WTC11 (cell line): ENCODE results near the gene ATP8B4.

Source experiments
- AR ChIP-seq: fragments of 250-450 bp; sonication (Bioruptor Pico); IDR thresholded peaks from 2 replicates; pipeline ENCODE4 v1.9.0; 2021; ENCODE audit warnings: mild to moderate bottlenecking
- E2F4 ChIP-seq: sonication (generic); formaldehyde crosslinking; IDR thresholded peaks from 2 replicates; pipeline ENCODE4 v1.8.1; 2022; ENCODE audit warnings: low read depth, mild to moderate bottlenecking, moderate library complexity, missing genetic modification reagents, borderline replicate concordance
- JUN ChIP-seq: sonication (generic); formaldehyde crosslinking; IDR thresholded peaks from 2 replicates; pipeline ENCODE4 v1.8.0; 2023; ENCODE audit warnings: mild to moderate bottlenecking, missing genetic modification reagents
- MAX ChIP-seq: sonication (generic); formaldehyde crosslinking; IDR thresholded peaks from 2 replicates; pipeline ENCODE4 v1.8.0; 2022; ENCODE audit warnings: mild to moderate bottlenecking, missing genetic modification reagents
- MYBL2 ChIP-seq: sonication (generic); formaldehyde crosslinking; IDR thresholded peaks from 2 replicates; pipeline ENCODE4 v1.8.1; 2023; ENCODE audit warnings: mild to moderate bottlenecking, moderate library complexity, missing genetic modification reagents
- NFYB ChIP-seq: sonication (generic); formaldehyde crosslinking; conservative IDR thresholded peaks from 2 replicates; pipeline ENCODE4 v1.8.0; 2022; ENCODE audit warnings: low read depth, missing genetic modification reagents
- RELA ChIP-seq: sonication (generic); formaldehyde crosslinking; IDR thresholded peaks from 2 replicates; pipeline ENCODE4 v1.8.1; 2022; ENCODE audit warnings: missing genetic modification reagents, mild to moderate bottlenecking, borderline replicate concordance
- TEAD4 ChIP-seq: sonication (generic); formaldehyde crosslinking; IDR thresholded peaks from 2 replicates; pipeline ENCODE4 v1.8.0; 2022; ENCODE audit warnings: mild to moderate bottlenecking, missing genetic modification reagents
- TF ChIP-seq, protein P1 (sequence below): fragments of 200-600 bp; IDR thresholded peaks from 2 replicates; pipeline ENCODE4 v1.8.0; 2022; ENCODE audit warnings: antibody characterized with exemption
- TF ChIP-seq, protein P2 (sequence below): fragments of 250-450 bp; sonication (Bioruptor Pico); IDR thresholded peaks from 2 replicates; pipeline ENCODE4 v1.9.0; 2021; ENCODE audit warnings: moderate library complexity, mild to moderate bottlenecking, inconsistent platforms, borderline replicate concordance
- TF ChIP-seq, protein P3 (sequence below): sonication (generic); formaldehyde crosslinking; IDR thresholded peaks from 2 replicates; pipeline ENCODE4 v1.8.1; 2022; ENCODE audit warnings: mild to moderate bottlenecking, missing genetic modification reagents, moderate library complexity, borderline replicate concordance
- TF ChIP-seq, protein P4 (sequence below): fragments of 250-450 bp; sonication (Bioruptor Pico); IDR thresholded peaks from 2 replicates; pipeline ENCODE4 v1.9.0; 2021; ENCODE audit warnings: mild to moderate bottlenecking, borderline replicate concordance
- TF ChIP-seq, protein P5 (sequence below): sonication (generic); formaldehyde crosslinking; IDR thresholded peaks from 2 replicates; pipeline ENCODE4 v1.8.0; 2022; ENCODE audit warnings: mild to moderate bottlenecking, missing genetic modification reagents

GRCh38 chr15:49827311-49827710 is 291.7 kb downstream of the ATP8B4 start:
- TF ChIP-seq, protein P1, sequence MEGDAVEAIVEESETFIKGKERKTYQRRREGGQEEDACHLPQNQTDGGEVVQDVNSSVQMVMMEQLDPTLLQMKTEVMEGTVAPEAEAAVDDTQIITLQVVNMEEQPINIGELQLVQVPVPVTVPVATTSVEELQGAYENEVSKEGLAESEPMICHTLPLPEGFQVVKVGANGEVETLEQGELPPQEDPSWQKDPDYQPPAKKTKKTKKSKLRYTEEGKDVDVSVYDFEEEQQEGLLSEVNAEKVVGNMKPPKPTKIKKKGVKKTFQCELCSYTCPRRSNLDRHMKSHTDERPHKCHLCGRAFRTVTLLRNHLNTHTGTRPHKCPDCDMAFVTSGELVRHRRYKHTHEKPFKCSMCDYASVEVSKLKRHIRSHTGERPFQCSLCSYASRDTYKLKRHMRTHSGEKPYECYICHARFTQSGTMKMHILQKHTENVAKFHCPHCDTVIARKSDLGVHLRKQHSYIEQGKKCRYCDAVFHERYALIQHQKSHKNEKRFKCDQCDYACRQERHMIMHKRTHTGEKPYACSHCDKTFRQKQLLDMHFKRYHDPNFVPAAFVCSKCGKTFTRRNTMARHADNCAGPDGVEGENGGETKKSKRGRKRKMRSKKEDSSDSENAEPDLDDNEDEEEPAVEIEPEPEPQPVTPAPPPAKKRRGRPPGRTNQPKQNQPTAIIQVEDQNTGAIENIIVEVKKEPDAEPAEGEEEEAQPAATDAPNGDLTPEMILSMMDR = no peak
- TF ChIP-seq NFYB (CRISPR knock-in tag) = no peak
- no peak for TF ChIP-seq TEAD4
- no peak for TF ChIP-seq AR (CRISPR knock-in tag)
- TF ChIP-seq, protein P2, sequence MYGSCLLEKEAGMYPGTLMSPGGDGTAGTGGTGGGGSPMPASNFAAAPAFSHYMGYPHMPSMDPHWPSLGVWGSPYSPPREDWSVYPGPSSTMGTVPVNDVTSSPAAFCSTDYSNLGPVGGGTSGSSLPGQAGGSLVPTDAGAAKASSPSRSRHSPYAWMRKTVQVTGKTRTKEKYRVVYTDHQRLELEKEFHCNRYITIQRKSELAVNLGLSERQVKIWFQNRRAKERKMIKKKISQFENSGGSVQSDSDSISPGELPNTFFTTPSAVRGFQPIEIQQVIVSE = no peak
- TF ChIP-seq RELA (CRISPR knock-in tag) = no peak
- TF ChIP-seq MAX (CRISPR knock-in tag) = no peak
- TF ChIP-seq, protein P3, sequence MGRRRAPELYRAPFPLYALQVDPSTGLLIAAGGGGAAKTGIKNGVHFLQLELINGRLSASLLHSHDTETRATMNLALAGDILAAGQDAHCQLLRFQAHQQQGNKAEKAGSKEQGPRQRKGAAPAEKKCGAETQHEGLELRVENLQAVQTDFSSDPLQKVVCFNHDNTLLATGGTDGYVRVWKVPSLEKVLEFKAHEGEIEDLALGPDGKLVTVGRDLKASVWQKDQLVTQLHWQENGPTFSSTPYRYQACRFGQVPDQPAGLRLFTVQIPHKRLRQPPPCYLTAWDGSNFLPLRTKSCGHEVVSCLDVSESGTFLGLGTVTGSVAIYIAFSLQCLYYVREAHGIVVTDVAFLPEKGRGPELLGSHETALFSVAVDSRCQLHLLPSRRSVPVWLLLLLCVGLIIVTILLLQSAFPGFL (CRISPR knock-in tag) = no peak
- TF ChIP-seq E2F4 = no peak
- TF ChIP-seq MYBL2 (CRISPR knock-in tag) = no peak
- TF ChIP-seq JUN (CRISPR knock-in tag) = no peak
- TF ChIP-seq, protein P4, sequence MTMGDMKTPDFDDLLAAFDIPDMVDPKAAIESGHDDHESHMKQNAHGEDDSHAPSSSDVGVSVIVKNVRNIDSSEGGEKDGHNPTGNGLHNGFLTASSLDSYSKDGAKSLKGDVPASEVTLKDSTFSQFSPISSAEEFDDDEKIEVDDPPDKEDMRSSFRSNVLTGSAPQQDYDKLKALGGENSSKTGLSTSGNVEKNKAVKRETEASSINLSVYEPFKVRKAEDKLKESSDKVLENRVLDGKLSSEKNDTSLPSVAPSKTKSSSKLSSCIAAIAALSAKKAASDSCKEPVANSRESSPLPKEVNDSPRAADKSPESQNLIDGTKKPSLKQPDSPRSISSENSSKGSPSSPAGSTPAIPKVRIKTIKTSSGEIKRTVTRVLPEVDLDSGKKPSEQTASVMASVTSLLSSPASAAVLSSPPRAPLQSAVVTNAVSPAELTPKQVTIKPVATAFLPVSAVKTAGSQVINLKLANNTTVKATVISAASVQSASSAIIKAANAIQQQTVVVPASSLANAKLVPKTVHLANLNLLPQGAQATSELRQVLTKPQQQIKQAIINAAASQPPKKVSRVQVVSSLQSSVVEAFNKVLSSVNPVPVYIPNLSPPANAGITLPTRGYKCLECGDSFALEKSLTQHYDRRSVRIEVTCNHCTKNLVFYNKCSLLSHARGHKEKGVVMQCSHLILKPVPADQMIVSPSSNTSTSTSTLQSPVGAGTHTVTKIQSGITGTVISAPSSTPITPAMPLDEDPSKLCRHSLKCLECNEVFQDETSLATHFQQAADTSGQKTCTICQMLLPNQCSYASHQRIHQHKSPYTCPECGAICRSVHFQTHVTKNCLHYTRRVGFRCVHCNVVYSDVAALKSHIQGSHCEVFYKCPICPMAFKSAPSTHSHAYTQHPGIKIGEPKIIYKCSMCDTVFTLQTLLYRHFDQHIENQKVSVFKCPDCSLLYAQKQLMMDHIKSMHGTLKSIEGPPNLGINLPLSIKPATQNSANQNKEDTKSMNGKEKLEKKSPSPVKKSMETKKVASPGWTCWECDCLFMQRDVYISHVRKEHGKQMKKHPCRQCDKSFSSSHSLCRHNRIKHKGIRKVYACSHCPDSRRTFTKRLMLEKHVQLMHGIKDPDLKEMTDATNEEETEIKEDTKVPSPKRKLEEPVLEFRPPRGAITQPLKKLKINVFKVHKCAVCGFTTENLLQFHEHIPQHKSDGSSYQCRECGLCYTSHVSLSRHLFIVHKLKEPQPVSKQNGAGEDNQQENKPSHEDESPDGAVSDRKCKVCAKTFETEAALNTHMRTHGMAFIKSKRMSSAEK (CRISPR knock-in tag) = no peak
- TF ChIP-seq, protein P5, sequence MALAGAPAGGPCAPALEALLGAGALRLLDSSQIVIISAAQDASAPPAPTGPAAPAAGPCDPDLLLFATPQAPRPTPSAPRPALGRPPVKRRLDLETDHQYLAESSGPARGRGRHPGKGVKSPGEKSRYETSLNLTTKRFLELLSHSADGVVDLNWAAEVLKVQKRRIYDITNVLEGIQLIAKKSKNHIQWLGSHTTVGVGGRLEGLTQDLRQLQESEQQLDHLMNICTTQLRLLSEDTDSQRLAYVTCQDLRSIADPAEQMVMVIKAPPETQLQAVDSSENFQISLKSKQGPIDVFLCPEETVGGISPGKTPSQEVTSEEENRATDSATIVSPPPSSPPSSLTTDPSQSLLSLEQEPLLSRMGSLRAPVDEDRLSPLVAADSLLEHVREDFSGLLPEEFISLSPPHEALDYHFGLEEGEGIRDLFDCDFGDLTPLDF (CRISPR knock-in tag) = no peak
